Kasumi-1 (cell line): ENCODE measurements around the gene ARF1.

Experiments used
- DNase-seq, 2 experiments: peaks; one replicate each; lab custom pipeline; 2025; lab: John Stamatoyannopoulos, UW

ARF1 gene

DNA sequence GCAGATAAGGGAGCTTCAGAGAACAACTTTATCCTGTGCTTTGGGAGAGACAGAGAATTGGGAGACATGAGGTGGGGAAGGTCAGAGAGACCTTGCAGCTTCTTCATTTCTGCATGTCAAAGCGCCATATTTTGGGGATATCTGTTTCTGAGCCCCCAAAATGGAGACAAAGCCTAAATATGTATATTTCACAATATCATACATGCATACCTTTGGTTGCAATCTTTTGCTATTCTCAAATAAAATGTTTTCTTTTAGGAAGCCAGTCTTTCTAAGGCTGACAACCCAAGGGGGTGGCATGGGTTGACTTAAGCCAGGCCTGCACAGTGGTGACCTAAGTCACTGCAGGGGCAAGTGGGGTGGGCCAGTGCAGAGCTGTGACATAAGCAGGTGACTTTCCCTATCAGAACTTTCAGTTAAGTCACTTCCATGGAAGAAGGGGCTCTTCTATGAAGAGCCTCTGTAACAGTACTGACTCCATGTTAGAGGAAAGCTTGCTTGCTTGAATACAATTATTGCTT is 40.5 kb downstream of the ARF1 start:
- DNase-seq = no peak

DNA sequence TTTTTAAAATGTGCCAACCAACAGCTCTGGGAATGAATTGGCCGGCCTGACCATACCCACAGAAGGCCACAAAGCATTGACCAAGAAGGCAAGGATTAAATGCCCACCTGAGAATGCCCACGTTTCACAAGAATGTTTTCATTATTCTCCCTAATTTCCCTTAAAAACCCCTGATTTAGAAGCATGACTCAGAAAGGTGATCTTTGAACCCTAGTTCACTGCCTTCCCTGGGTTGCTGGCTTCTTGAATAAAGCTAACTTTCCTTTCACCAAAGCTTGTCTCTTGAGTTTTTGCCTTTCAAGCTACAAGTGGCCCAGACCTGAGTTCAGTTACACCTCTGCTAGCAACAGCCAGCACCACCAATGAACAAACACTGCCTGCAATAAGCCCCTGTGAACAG is 41.0 kb downstream of the ARF1 start:
- DNase-seq = no peak

- DNase-seq = no peak
Measured at GRCh38 chr1:228125185-228125584, 42.7 kb downstream of the ARF1 start.

GRCh38 chr1:228131766-228132165 is 49.3 kb downstream of the ARF1 start:
- DNase-seq = no peak

DNA sequence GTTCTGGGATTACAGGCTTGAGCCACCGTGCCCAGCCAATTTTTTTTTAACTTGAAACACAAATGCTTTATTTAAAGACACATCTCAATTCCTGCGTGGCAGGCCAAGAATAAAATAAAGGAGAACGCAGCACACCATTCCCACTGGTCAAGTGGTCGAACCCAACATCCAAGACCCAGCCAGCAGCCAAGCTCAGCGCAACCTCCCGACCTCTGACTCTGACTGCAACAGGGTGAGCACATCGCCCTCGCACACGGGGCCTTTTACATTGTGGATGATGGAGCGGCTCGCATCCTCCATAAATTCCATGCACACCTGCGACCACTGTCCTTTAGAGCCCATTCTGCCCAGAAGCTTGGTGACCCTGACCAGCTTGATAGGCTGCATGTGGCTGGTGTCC is 52.1 kb downstream of the ARF1 start:
- DNase-seq = no peak

DNA sequence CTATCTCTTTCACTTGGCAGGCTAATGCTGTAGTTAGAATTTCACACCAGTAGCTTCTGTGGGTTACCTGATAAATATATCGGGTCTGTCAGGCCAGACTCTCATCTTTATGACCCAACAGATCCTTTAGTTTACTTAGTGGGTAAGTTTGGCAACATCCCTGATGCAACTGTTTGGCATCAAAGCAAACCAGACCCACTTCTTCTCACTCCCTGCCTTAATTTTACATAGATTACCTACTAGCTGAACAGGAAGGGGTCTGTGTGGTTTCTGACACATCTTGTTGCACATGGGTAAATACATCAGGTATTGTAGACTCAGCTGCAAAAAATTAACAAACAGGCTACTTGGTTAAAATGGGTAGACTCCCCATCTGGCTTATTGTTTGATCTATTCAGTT is 54.4 kb downstream of the ARF1 start:
- no peak for DNase-seq

DNA sequence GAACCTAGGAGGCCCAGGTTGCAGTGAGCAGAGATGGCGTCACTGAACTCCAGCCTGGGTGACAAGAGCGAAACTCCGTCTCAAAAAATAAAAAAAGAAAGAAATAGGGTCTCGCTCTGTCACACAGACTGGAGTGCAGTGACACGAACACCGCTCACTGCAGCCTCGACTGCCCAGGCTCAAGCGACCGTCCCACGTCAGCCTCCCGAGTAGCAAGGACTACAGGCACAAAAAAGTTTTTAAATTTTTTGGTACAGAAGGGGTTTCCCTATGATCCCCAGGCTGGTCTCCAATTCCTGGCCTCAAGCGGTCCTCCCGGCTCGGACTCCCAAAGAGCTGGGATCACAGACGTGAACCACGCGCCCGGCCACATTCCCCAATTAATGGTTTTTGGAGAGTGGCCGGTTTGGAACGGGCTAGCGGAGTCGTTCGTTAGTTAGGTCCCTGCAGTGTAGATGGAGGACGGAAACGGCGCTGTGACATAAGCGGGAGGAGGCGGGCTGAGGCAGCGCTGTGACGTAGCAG is 57.0 kb downstream of the ARF1 start:
- DNase-seq = no peak

DNA sequence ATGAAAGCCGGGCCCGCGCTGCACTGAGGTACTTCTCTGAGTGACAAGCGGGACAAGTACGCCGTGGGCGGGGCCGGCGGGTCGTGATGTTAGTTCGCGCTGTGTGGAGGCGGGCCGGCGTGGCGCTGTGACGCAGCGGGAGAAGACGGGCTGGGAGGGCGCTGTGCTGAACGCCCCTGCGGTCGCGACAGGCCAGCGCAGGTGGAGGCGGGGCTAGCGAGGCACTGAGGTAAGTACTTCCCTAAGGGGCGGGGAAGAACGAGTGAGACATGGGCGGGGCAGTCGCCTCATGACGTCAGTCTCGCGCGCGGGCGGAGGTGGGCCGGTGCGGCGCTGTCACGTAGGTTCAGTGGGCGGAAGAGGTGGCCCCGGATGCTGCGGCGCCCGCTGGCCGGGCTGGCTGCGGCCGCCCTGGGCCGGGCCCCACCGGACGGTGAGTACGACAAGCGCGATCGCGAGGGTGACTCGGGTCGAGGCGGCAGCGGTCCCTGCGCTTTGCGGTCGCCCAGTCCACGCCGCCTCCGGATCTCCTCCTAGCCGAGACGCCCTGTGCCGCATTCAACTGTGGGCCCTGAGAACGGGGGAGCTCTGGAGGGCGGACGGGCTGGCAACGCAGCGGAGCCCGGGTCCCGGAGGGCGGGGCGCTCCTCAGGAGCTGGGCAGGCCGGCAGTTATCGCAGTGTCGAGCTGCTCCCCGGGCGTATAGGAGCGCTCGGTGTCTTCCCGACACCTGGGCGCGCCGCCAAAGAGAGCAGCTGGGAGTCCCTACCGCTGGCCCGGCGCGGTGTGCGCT is 57.6 kb downstream of the ARF1 start, which contains the start of gene GUK1:
GUK1 (plus strand) TSS at position 349 of the 793 bp plus-strand sequence; CDS start at position 373, 24 bp downstream.
- DNase-seq = peak; percentile 99

- DNase-seq = no peak
Measured at GRCh38 chr1:228140724-228141225, 58.3 kb downstream of the ARF1 start.

GRCh38 chr1:228141226-228142044 is 58.9 kb downstream of the ARF1 start:
- DNase-seq = no peak

GRCh38 chr1:228142155-228142691 is 59.7 kb downstream of the ARF1 start:
- no peak for DNase-seq

DNA sequence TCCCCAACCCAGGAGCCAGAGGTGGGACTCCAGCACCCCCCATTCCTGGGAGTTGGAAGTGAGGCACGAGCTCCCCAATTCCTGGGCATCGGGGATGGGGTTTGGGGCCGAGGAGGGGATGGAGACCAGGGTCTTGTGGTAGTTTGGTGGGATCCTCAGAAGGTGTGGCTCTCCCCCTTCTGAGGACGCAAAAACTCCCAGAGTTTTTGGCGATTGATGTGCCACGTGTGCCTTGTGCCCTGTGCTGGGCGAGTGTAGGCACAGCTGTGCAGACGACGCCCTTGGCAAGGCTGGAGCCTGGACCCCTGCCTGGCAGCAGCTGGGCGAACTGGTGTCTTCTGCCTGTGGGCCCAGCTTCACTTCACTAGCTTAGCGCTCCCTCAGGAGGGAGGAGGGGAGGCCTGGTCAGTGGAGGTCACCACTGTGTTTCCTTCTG is 60.2 kb downstream of the ARF1 start:
- DNase-seq = no peak

- DNase-seq = no peak
Measured at GRCh38 chr1:228143480-228144192, 61.1 kb downstream of the ARF1 start.

DNA sequence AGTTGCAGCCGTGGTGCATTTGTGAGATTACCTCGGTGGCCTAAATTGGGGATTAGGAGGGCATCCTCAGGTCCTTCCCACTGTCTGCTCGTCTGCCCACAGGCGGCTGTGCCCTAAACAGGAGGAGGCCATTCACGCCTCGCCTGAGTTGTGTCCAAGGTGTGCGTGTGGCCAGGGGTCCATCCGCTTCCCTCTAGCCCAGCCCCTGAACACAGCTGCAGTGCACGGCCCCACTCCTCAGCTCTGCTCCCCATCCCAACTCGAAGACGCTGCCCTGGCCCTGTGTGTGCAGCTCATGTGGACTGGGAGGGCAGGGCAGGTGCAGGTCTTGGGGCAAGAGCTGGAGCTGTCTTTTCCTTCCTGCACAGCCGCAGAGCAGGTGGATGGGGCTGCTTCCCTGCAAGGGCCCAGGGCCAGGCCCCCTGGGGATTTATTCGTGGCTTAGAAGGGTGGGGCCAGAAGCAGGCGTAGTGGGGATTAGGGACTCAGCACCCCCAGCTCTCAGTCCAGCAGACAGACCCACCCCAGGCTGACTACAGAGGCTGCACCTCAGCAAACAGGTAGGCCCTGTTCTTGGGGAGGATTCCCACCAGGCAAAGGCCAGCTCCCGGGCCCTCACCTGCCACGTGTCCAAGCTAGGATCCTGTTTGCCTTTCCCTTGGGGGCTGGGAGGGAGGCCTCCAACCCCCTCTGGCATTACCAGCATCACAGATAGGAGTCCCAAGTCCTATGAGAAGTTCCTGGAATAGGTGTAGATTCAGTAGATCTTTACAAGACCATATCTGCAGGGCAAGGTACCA is 61.9 kb downstream of the ARF1 start:
- DNase-seq = no peak

- no peak for DNase-seq
Measured at GRCh38 chr1:228144993-228145343, 62.5 kb downstream of the ARF1 start.

- no peak for DNase-seq
Measured at GRCh38 chr1:228145463-228146416, 63.2 kb downstream of the ARF1 start.

GRCh38 chr1:228146417-228147150 is 64.1 kb downstream of the ARF1 start:
- no peak for DNase-seq

- DNase-seq = no peak
Measured at GRCh38 chr1:228147151-228147693, 64.7 kb downstream of the ARF1 start.

- DNase-seq = no peak
Measured at GRCh38 chr1:228147768-228148167, 65.3 kb downstream of the ARF1 start.
